ENCODE measurements around the gene CD99. TPM values are rescaled to one million over a fixed set of nuclear protein-coding genes. Genes with fewer than 3 reads are reported as not detected.
"Not testable (repeated sequence)": the region's sequence is repeated elsewhere in the genome, so short reads cannot be mapped to it uniquely, and the experiment has no call there.

The CD99 gene
- total and polyA plus RNA-seq, 2 of the 13 experiments (the other 11 are each of a cell fraction or from before 2014, with no cell fraction given): 78.8 to 111 TPM

GRCh38 chrX:2751874-2752300 is 60.8 kb downstream of the CD99 start, which contains the start of gene XG:
Gene XG (plus strand): TSS chrX:2752040. CDS start chrX:2752275, 235 bp downstream.
- H3K36me3 ChIP-seq (replicated peaks in 1 of 2; ENCODE audit: control insufficient read depth in 1 of 2, insufficient read depth in 2 of 2, low read length in 2 of 2); H3K9ac ChIP-seq (ENCODE audit: insufficient read depth, low read depth, low read length); FAIRE-seq; DNase-seq (ENCODE audit: low spot score); H3K9me3 ChIP-seq (ENCODE audit: low read length); BruUV-seq (replicated peaks); H3K79me2 ChIP-seq (ENCODE audit: insufficient read depth, low read length); intact Hi-C loops (cut with micrococcal nuclease; ENCODE audit: unreplicated experiment); H4K20me1 ChIP-seq (ENCODE audit: insufficient read depth, low read length); H3K4me3 ChIP-seq (replicated peaks in 1 of 3; ENCODE audit: insufficient read depth in 1 of 3, low read depth in 2 of 3, low read length in 3 of 3); H3K4me2 ChIP-seq (ENCODE audit: low read depth, low read length); CTCF ChIA-PET (ENCODE audit: low intra/inter-chr PET ratio, low total read pairs); in situ Hi-C loops (cut with HindIII; ENCODE audit: extremely low pct_ligation_motif_present, low pct_unique_long_range_greater_than_20kb); H3K27me3 ChIP-seq (ENCODE audit: control insufficient read depth in 1 of 2, insufficient read depth in 2 of 2, low read length in 2 of 2); POLR2A ChIA-PET; H3K27ac ChIP-seq (ENCODE audit: extremely low read length, insufficient read depth, low read length); H2AFZ ChIP-seq (ENCODE audit: low read length): not testable (repeated sequence)
- peak; percentile 69 for ATAC-seq
- WGBS (ENCODE audit: low lambda C conversion rate): 67% methylated on average over 4 of the region's 11 CpGs
- H3K4me1 ChIP-seq (ENCODE audit: insufficient read depth, low read length): peaks cover 17% of the 10 kb centered on the region

- H3K27ac ChIP-seq (ENCODE audit: extremely low read length, insufficient read depth, low read length); H4K20me1 ChIP-seq (ENCODE audit: insufficient read depth, low read length); H3K27me3 ChIP-seq (ENCODE audit: control insufficient read depth in 1 of 2, insufficient read depth in 2 of 2, low read length in 2 of 2); H3K4me2 ChIP-seq (ENCODE audit: low read depth, low read length); H3K4me3 ChIP-seq (replicated peaks in 1 of 3; ENCODE audit: insufficient read depth in 1 of 3, low read depth in 2 of 3, low read length in 3 of 3); CTCF ChIA-PET (ENCODE audit: low intra/inter-chr PET ratio, low total read pairs); H3K9ac ChIP-seq (ENCODE audit: insufficient read depth, low read depth, low read length); BruUV-seq (replicated peaks); H3K79me2 ChIP-seq (ENCODE audit: insufficient read depth, low read length); H3K9me3 ChIP-seq (ENCODE audit: low read length); H3K36me3 ChIP-seq (replicated peaks in 1 of 2; ENCODE audit: control insufficient read depth in 1 of 2, insufficient read depth in 2 of 2, low read length in 2 of 2); H2AFZ ChIP-seq (ENCODE audit: low read length); FAIRE-seq; DNase-seq (ENCODE audit: low spot score); in situ Hi-C loops (cut with HindIII; ENCODE audit: extremely low pct_ligation_motif_present, low pct_unique_long_range_greater_than_20kb); ATAC-seq; intact Hi-C loops (cut with micrococcal nuclease; ENCODE audit: unreplicated experiment); POLR2A ChIA-PET: not testable (repeated sequence)
- WGBS (ENCODE audit: low lambda C conversion rate): 43% methylated on average over 7 of the region's 7 CpGs
- peaks cover 19% of the 10 kb centered on the region for H3K4me1 ChIP-seq (ENCODE audit: insufficient read depth, low read length)
These were observed 61.3 kb downstream of the CD99 start for GRCh38 chrX:2752441-2752840.

GRCh38 chrX:2755163-2755715 is 64.1 kb downstream of the CD99 start:
- WGBS (ENCODE audit: low lambda C conversion rate): 52% methylated on average over 3 of the region's 5 CpGs
- ATAC-seq; in situ Hi-C loops (cut with HindIII; ENCODE audit: extremely low pct_ligation_motif_present, low pct_unique_long_range_greater_than_20kb): not testable (repeated sequence)

More at GRCh38 chrX:2755163-2755715, 64.1 kb downstream of the CD99 start:
- H4K20me1 ChIP-seq (ENCODE audit: insufficient read depth, low read length); H3K4me2 ChIP-seq (ENCODE audit: low read depth, low read length); H3K27ac ChIP-seq (ENCODE audit: extremely low read length, insufficient read depth, low read length); FAIRE-seq; H3K79me2 ChIP-seq (ENCODE audit: insufficient read depth, low read length); H3K9ac ChIP-seq (ENCODE audit: insufficient read depth, low read depth, low read length); POLR2A ChIA-PET; H3K9me3 ChIP-seq (ENCODE audit: low read length); DNase-seq (ENCODE audit: low spot score); H3K4me3 ChIP-seq (replicated peaks in 1 of 3; ENCODE audit: insufficient read depth in 1 of 3, low read depth in 2 of 3, low read length in 3 of 3); BruUV-seq (replicated peaks); H3K36me3 ChIP-seq (replicated peaks in 1 of 2; ENCODE audit: control insufficient read depth in 1 of 2, insufficient read depth in 2 of 2, low read length in 2 of 2); H2AFZ ChIP-seq (ENCODE audit: low read length); intact Hi-C loops (cut with micrococcal nuclease; ENCODE audit: unreplicated experiment); H3K27me3 ChIP-seq (ENCODE audit: control insufficient read depth in 1 of 2, insufficient read depth in 2 of 2, low read length in 2 of 2); CTCF ChIA-PET (ENCODE audit: low intra/inter-chr PET ratio, low total read pairs): not testable (repeated sequence)
- H3K4me1 ChIP-seq (ENCODE audit: insufficient read depth, low read length): peaks cover 19% of the 10 kb centered on the region

Measured in HepG2 (cell line).